ENCODE data around the gene PIK3R1. TPM values are rescaled to one million over a fixed set of nuclear protein-coding genes. Genes with fewer than 3 reads are reported as not detected.

Gene PIK3R1
- total RNA-seq, 1 donor from 2014 or later, result 80.4 TPM

- H3K4me3 Mint-ChIP-seq, result no peak overlapping the region
- no peaks in the 10 kb centered on the region for H3K27me3 Mint-ChIP-seq (ENCODE audit: low read depth)
- H3K9me3 Mint-ChIP-seq, result peaks cover 10% of the 10 kb centered on the region
- H3K36me3 Mint-ChIP-seq, result no peaks in the 10 kb centered on the region
- no peak overlapping the region for H3K27ac Mint-ChIP-seq
- TF ChIP-seq CTCF (IDR thresholded peaks at IDR 0.05; ENCODE audit: unreplicated experiment), result no peak
- DNase-seq (ENCODE audit: low spot score in 2 of 2, unreplicated experiment in 2 of 2), result no peak
- H3K4me1 Mint-ChIP-seq, result peaks cover 7% of the 10 kb centered on the region
Measured at GRCh38 chr5:68342693-68343092, 127.1 kb downstream of the PIK3R1 start.

- TF ChIP-seq CTCF (IDR thresholded peaks at IDR 0.05; ENCODE audit: unreplicated experiment), result no peak
- Mint-ChIP-seq H3K9me3 (peaks cover 16% of the 10 kb centered on the region), H3K27ac (no peak overlapping the region), H3K36me3 (peaks cover 2% of the 10 kb centered on the region), H3K27me3 (ENCODE audit: low read depth) (no peaks in the 10 kb centered on the region), H3K4me1 (peaks cover 7% of the 10 kb centered on the region), H3K4me3 (no peak overlapping the region)
- DNase-seq (ENCODE audit: low spot score in 2 of 2, unreplicated experiment in 2 of 2), result no peak
Measured at GRCh38 chr5:68343421-68343826, 127.9 kb downstream of the PIK3R1 start.

- no peak for DNase-seq (ENCODE audit: low spot score in 2 of 2, unreplicated experiment in 2 of 2)
- Mint-ChIP-seq H3K36me3 (peaks cover 2% of the 10 kb centered on the region), H3K4me1 (peaks cover 7% of the 10 kb centered on the region), H3K27ac (no peak overlapping the region), H3K9me3 (peaks cover 16% of the 10 kb centered on the region), H3K4me3 (no peak overlapping the region), H3K27me3 (ENCODE audit: low read depth) (no peaks in the 10 kb centered on the region)
- no peak for TF ChIP-seq CTCF (IDR thresholded peaks at IDR 0.05; ENCODE audit: unreplicated experiment)
Measured at GRCh38 chr5:68344447-68345111, 129.0 kb downstream of the PIK3R1 start.

- H3K9me3 Mint-ChIP-seq, result peaks cover 16% of the 10 kb centered on the region
Measured at GRCh38 chr5:68345171-68345570, 129.6 kb downstream of the PIK3R1 start.

GRCh38 chr5:68345582-68345981 is 130.0 kb downstream of the PIK3R1 start:
- Mint-ChIP-seq H3K4me3 (no peak overlapping the region), H3K9me3 (peaks cover 16% of the 10 kb centered on the region), H3K4me1 (peaks cover 7% of the 10 kb centered on the region), H3K36me3 (peaks cover 2% of the 10 kb centered on the region), H3K27me3 (ENCODE audit: low read depth) (no peaks in the 10 kb centered on the region), H3K27ac (no peak overlapping the region)
- no peak for TF ChIP-seq CTCF (IDR thresholded peaks at IDR 0.05; ENCODE audit: unreplicated experiment)
- DNase-seq (ENCODE audit: low spot score in 2 of 2, unreplicated experiment in 2 of 2), result no peak

More at GRCh38 chr5:68345171-68345570, 129.6 kb downstream of the PIK3R1 start:
- Mint-ChIP-seq H3K4me1 (peaks cover 7% of the 10 kb centered on the region), H3K4me3 (no peak overlapping the region), H3K27me3 (ENCODE audit: low read depth) (no peaks in the 10 kb centered on the region), H3K36me3 (peaks cover 2% of the 10 kb centered on the region), H3K27ac (no peak overlapping the region)
- no peak for TF ChIP-seq CTCF (IDR thresholded peaks at IDR 0.05; ENCODE audit: unreplicated experiment)
- DNase-seq (ENCODE audit: low spot score in 2 of 2, unreplicated experiment in 2 of 2), result no peak

Data from mesothelial cell of epicardium (in vitro differentiated cells).